GM21717 (cell line): Measurements from ENCODE around the gene PLEKHD1.

Source experiments
- ATAC-seq: cut with Tn5 transposase; IDR thresholded peaks from one replicate; pipeline ENCODE4 v1.9.1; 2021; ENCODE audit warnings: mild to moderate bottlenecking, moderate library complexity; ENCODE audit not compliant: unreplicated experiment

PLEKHD1 gene

GRCh38 chr14:69518289-69519101 is 34.0 kb downstream of the PLEKHD1 start:
- ATAC-seq: no peak

DNA sequence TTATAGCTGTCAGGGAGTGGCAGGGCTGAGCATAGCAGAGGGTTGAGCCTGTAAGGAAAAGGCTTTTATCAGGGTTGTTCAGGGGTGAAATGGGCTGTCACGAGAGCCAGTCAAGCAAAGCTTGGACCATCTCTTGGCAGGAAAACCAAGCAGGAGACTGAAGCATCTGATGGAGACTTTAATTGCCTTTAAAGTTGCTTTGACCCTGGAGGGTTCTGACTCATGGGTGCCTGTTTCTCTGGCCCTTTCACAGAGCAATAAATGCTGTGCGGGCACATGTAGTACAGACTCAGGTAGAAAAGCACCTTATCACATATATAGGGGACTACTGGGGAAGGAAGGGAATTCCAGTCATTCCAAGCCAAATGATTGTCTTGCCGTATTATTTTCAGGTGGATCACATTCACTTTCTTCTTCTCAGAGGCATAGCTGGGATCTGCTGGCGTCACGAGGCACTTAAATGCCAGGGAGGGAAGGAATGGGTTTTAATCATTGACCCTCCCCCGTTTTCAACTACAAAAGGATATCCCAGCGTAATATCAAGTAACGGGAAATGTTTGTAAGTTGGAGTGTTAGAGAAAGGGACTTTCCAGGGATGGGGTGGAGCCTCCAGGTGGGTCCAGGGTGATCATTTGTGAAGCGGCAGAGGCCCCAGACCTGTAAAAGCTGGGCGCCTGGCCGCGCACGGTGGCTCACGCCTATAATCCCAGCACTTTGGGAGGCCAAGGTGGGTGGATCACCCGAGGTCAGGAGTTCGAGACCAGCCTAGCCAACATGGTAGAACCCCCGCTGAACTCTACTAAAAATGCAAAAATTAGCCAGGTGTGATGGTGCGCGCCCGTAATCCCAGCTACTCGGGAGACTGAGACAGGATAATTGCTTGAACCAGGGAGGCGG is 34.9 kb downstream of the PLEKHD1 start:
- no peak for ATAC-seq

- no peak for ATAC-seq
These were observed 37.5 kb downstream of the PLEKHD1 start for GRCh38 chr14:69522026-69522425.

DNA sequence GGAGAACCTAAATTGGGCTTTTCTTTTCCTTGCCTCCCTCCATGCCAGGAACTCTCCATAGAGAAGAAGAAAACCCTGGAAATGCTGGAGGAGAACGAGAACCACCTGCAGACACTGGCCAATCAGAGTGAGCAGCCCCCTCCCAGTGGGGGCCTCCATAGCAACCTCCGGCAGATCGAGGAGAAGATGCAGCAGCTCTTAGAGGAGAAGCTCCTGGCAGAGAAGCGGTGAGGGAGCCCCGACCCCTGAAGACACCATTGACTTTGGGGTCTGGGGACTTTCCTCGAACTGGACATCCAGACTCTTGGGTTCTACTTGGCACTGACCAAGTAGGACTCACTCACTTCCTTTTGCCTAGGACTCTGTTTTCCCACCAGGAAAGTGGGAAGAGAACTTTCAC is 41.4 kb downstream of the PLEKHD1 start:
- ATAC-seq: no peak

GRCh38 chr14:69527635-69528034 is 43.1 kb downstream of the PLEKHD1 start:
- ATAC-seq: no peak

DNA sequence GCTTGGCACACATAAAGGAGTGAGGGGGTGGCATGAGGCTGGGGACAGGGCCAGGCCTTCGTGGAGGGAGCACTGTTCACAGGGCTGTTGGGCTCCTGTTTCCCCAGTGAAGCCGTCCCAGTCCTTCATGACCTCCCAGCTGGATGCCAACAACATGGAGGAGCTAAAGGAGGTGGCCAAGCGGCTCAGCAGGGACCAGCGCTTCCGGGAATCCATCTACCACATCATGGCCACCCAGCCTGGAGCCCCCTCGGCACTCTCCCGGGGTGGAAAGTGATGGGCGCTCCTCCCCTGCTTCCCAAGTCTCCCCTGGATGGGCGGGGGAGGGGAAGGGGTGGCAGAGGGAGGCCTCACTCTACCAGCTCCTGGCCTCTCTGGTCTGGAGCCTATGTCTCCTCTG is 43.6 kb downstream of the PLEKHD1 start:
- no peak for ATAC-seq

GRCh38 chr14:69528930-69529329 is 44.4 kb downstream of the PLEKHD1 start:
- ATAC-seq: no peak

GRCh38 chr14:69529563-69529962 is 45.0 kb downstream of the PLEKHD1 start:
- no peak for ATAC-seq

- no peak for ATAC-seq
These were observed 45.6 kb downstream of the PLEKHD1 start for GRCh38 chr14:69530095-69530494.

GRCh38 chr14:69531135-69531534 is 46.6 kb downstream of the PLEKHD1 start:
- ATAC-seq: no peak

GRCh38 chr14:69532561-69533340 is 48.2 kb downstream of the PLEKHD1 start:
- ATAC-seq: no peak

GRCh38 chr14:69535230-69535848 is 50.8 kb downstream of the PLEKHD1 start:
- ATAC-seq: no peak

DNA sequence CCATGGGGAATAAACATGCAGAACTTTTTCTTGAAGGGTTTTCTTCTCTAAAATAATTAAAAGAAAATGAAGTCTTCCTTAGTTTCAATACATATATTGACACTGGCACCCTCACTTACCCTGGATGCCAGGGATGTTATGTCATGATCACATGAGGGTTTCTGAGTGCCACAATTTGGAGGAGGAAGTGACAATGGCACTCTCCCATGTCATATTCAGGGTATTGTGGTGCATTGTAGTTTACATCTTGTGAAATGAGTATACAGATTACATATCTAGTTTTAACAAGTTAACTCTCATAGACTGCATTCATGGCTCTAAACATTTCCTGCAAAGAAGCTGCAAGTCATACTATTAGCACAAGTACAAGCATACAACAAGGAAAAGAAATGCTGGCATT is 52.4 kb downstream of the PLEKHD1 start:
- ATAC-seq: no peak

- no peak for ATAC-seq
These were observed 53.4 kb downstream of the PLEKHD1 start for GRCh38 chr14:69537900-69538299.

GRCh38 chr14:69538766-69539165 is 54.2 kb downstream of the PLEKHD1 start:
- no peak for ATAC-seq

- ATAC-seq: no peak
These were observed 55.3 kb downstream of the PLEKHD1 start for GRCh38 chr14:69539631-69540410.

DNA sequence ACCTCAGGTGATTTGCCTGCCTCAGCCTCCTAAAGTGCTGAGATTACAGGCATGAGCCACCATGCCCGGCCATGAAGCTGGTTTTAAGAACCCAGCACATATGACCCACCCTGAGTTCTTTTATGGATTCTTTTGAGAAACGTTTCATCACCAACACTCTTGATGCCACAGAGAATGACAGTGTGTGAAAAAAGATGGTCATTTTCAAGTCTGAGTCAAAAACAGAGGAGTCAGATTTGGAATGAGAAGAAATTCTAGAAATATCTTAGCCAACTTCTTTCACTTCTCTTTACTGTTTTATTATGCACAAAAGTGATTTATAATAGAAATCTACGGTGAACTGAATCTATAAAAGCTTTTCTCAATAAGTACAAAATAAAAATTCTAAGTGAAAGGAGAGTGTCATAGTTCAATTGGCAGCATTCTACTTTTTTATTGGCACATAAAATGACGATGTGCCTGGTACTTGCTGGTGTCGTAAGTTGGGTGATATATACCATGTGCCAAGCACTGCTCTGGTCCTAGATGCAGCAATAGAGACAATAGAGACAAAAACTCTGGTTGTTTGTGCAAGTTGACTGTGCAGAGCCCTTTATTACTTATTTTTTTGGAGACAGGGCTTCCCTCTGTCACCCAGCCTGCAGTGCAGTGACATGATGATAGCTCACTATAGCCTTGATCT is 56.3 kb downstream of the PLEKHD1 start:
- no peak for ATAC-seq

DNA sequence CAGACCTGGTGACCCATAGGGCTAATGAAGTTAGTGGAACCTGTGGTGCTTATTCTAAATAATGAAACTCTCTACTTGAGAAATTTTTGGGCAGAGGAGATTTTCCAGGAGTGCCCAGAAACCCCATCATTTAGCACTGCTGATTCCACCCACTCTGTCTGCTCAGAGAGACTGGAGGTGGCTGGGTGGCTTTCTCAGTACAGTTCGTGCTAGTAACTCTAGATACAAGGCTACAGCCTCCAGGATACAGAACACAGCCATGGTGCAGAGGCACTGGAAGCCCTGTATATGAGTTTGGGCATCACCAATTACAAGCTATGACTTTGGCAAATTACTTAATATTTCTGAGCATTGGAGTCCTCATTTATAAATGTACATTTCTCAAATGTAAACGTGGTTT is 57.8 kb downstream of the PLEKHD1 start:
- ATAC-seq: no peak

DNA sequence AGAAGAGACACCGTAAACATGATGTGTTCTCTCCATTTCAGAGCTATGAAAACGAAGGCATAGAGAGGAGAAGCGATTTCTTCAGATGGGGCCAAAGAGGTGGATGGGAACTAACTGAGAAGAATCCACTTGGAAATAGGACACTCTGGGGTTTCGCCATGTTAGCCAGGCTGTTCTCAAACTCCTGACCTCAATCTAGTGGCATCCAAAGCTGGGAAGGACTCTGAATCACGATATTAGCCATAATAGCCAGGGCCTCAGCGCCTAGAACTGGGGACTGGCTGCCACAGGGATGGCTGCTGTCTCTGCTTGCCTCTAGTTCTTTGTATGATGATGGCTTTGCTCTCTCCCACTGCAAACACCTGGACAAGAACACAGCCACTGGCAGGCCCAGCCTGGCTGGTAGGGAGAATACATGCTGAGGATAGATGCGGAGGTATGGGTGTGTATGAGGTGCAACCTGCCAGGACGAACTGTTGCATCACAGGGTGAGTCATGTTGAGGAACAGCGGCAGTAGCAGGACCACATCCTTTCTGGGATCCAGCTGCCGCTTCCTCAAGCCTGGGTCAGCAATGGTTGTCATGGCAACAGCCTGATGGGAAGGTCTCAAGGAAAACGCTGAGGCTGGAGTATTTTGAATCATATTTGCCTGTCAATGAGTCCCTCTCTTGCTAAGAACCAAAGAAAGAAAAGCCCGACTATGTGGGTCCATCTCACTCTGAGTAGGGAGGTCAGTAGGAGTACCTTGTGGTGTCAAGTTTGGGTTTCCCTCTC is 59.0 kb downstream of the PLEKHD1 start:
- no peak for ATAC-seq
